NB4 (cell line): ENCODE results near the gene PPP1R2.
"Not testable (repeated sequence)": the region's sequence is repeated elsewhere in the genome, so short reads cannot be mapped to it uniquely, and the experiment has no call there.

Experiments used
- DNase-seq: peaks from one replicate; pipeline ENCODE4 v3.0.0; 2010; ENCODE audit warnings: low read depth
- H3K4me3 ChIP-seq: one replicate; pipeline ENCODE4 v1.5.1; 2011; ENCODE audit warnings: mild to moderate bottlenecking, low read depth, low read length, moderate library complexity
- MAX ChIP-seq: IDR thresholded peaks from 2 replicates; pipeline ENCODE4 v1.6.1; 2011; ENCODE audit warnings: low read depth, low read length
- MYC ChIP-seq: IDR thresholded peaks from 2 replicates; pipeline ENCODE4 v1.6.1; 2011; ENCODE audit warnings: low read depth, low read length
- POLR2A ChIP-seq: IDR thresholded peaks from 2 replicates; pipeline ENCODE4 v1.6.1; 2011; ENCODE audit warnings: mild to moderate bottlenecking; ENCODE audit not compliant: insufficient read length; ENCODE audit errors: extremely low read depth
- TF ChIP-seq, protein P1 (sequence below): IDR thresholded peaks from one replicate; pipeline ENCODE4 v1.5.1; 2012; ENCODE audit warnings: low read depth, low read length

Gene PPP1R2

DNA sequence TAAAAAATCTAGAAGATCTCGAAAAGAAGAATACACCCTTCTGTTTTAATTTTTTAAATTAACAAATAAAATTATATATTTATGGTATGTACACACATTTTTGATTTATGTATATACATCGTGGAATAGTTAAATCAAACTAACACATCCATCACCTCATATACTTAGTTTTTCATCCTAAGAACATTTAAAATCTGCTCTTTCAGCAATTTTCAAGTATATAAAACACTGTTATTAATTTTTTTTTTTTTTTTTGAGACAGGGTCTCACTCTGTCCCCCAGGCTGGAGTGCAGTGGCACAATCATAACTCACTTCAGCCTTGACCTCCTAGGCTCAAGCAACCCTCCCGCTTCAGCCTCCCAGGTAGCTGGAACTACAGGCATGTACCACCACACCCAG, 67.5 kb downstream of the PPP1R2 start:
- no peak overlapping the region for H3K4me3 ChIP-seq
- TF ChIP-seq MYC (no peak), MAX (no peak), POLR2A (no peak)
- TF ChIP-seq, protein P1, sequence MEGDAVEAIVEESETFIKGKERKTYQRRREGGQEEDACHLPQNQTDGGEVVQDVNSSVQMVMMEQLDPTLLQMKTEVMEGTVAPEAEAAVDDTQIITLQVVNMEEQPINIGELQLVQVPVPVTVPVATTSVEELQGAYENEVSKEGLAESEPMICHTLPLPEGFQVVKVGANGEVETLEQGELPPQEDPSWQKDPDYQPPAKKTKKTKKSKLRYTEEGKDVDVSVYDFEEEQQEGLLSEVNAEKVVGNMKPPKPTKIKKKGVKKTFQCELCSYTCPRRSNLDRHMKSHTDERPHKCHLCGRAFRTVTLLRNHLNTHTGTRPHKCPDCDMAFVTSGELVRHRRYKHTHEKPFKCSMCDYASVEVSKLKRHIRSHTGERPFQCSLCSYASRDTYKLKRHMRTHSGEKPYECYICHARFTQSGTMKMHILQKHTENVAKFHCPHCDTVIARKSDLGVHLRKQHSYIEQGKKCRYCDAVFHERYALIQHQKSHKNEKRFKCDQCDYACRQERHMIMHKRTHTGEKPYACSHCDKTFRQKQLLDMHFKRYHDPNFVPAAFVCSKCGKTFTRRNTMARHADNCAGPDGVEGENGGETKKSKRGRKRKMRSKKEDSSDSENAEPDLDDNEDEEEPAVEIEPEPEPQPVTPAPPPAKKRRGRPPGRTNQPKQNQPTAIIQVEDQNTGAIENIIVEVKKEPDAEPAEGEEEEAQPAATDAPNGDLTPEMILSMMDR, result no peak
- no peak for DNase-seq

DNA sequence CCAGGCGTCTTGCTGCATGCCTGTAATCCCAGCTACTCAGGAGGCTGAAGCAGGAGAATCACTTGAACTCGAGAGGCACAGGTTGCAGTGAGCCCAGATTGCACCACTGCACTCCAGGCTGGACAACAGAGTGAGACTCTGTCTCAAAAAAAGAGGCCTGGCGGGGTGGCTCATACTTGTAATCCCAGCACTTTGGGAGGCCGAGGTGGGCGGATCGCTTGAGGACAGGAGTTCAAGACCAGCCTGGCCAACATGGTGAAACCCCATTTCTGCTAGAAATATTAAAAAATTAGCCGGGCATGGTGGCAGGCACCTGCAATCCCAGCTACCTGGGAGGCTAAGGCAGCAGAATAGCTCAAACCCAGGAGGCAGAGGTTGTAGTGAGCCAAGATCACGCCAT, 68.0 kb downstream of the PPP1R2 start:
- H3K4me3 ChIP-seq, DNase-seq: not testable (repeated sequence)

DNA sequence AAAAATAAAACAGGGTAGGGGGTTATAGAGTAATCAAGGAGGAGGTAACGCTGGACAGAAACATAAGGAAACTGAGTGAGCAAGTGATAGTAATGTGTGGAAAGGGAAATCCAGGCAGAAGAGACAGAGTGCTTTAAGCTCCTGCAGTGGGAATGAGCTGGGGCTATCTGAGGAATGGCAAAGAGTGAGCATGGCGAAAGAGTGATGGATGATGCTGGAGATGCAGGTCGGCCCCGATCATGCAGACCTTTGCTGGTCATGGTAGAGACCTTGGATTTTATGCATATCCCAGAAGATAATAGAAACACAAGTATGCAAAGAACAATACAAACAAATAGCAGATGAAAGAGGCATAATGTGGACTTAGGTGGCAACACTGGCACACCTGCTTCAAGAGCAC, 74.3 kb downstream of the PPP1R2 start:
- no peak overlapping the region for H3K4me3 ChIP-seq
- no peak for DNase-seq
- TF ChIP-seq, protein P1, result no peak
- TF ChIP-seq MAX (no peak), POLR2A (no peak), MYC (no peak)

GRCh38 chr3:195468391-195468776, 74.7 kb downstream of the PPP1R2 start:
- no peak for DNase-seq
- TF ChIP-seq POLR2A, result no peak
- TF ChIP-seq MAX, result no peak
- TF ChIP-seq, protein P1, result no peak
- no peak for TF ChIP-seq MYC
- H3K4me3 ChIP-seq, result no peak overlapping the region

- no peak for DNase-seq
- H3K4me3 ChIP-seq, result no peak overlapping the region
- TF ChIP-seq MYC (no peak), MAX (no peak), POLR2A (no peak)
- TF ChIP-seq, protein P1, result no peak
These were observed 75.3 kb downstream of the PPP1R2 start for GRCh38 chr3:195467641-195468390.

DNA sequence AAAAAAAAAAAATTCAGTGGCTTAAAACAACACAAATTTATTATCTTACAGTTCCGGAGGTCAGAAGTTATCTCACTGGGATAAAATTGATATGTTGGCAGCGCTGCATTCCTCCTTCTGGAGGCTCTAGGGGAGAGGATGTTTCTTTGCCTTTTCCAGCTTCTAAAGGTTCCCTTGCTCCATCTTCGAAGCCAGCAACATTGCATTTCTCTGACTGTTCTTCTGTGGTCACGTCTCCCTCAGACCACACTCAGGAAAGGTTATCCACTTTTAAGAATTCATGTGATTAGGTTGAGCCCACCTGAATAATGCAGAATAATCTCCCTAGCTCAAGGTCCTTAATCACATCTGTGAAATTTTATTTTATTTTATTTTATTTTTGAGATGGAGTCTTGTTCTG, 76.9 kb downstream of the PPP1R2 start:
- no peak overlapping the region for H3K4me3 ChIP-seq
- no peak for TF ChIP-seq MAX
- TF ChIP-seq, protein P1, result no peak
- no peak for TF ChIP-seq POLR2A
- TF ChIP-seq MYC, result no peak
- DNase-seq, result no peak
